Measurements from ENCODE around the gene CDC14B.
A peak's percentile ranks its signal among the peaks of the same experiment; 100 is the strongest.

The CDC14B gene

GRCh38 chr9:96612105-96612965 lies 7.3 kb downstream of the CDC14B start:
- H3K27ac ChIP-seq: peak overlapping the region; percentile 41
- POLR2A ChIA-PET (ENCODE audit: low non-redundant PET): interaction anchor here (0.5 to 0.6 kb wide), 2 partner anchors 10 to 37 kb away, joined by 3 to 13 read pairs; no protein-coding TSS in a partner anchor
- CTCF ChIA-PET: interaction anchor here (0.6 to 1.4 kb wide), 2 partner anchors 9 to 10 kb away, joined by 3 read pairs; no protein-coding TSS in a partner anchor

GRCh38 chr9:96611302-96611701 lies 8.3 kb downstream of the CDC14B start:
- TF ChIP-seq CTCF (conservative IDR thresholded peaks at IDR 0.05; ENCODE audit: low read depth): no peak
- POLR2A ChIA-PET (ENCODE audit: low non-redundant PET): no interaction called here
- DNase-seq (ENCODE audit: low spot score): no peak
- H3K27ac ChIP-seq: no peak overlapping the region
- CTCF ChIA-PET: interaction anchor here (0.6 to 0.9 kb wide), 3 partner anchors 22 to 732 kb away, joined by 3 read pairs; no protein-coding TSS in a partner anchor

More at GRCh38 chr9:96612105-96612965, 7.3 kb downstream of the CDC14B start:
- DNase-seq (ENCODE audit: low spot score): peak; percentile 55
- no peak for TF ChIP-seq CTCF (conservative IDR thresholded peaks at IDR 0.05; ENCODE audit: low read depth)

GRCh38 chr9:96609732-96610131 lies 9.9 kb downstream of the CDC14B start:
- POLR2A ChIA-PET (ENCODE audit: low non-redundant PET): no interaction called here
- CTCF ChIA-PET: interaction anchor here (0.6 kb wide), 1 partner anchor 23 kb away, joined by 5 read pairs; no protein-coding TSS in a partner anchor
- no peak for DNase-seq (ENCODE audit: low spot score)
- H3K27ac ChIP-seq: no peak overlapping the region
- TF ChIP-seq CTCF (conservative IDR thresholded peaks at IDR 0.05; ENCODE audit: low read depth): no peak

GRCh38 chr9:96607971-96608370 lies 11.7 kb downstream of the CDC14B start:
- no peak for TF ChIP-seq CTCF (conservative IDR thresholded peaks at IDR 0.05; ENCODE audit: low read depth)
- ChIA-PET CTCF (interaction anchor here (0.5 kb wide), 1 partner anchor 11 kb away, joined by 3 read pairs; no protein-coding TSS in a partner anchor), POLR2A (ENCODE audit: low non-redundant PET) (no interaction called here)
- DNase-seq (ENCODE audit: low spot score): no peak
- H3K27ac ChIP-seq: no peak overlapping the region

- DNase-seq (ENCODE audit: low spot score): no peak
- no peak overlapping the region for H3K27ac ChIP-seq
- CTCF ChIA-PET: no interaction called here
- POLR2A ChIA-PET (ENCODE audit: low non-redundant PET): no interaction called here
- no peak for TF ChIP-seq CTCF (conservative IDR thresholded peaks at IDR 0.05; ENCODE audit: low read depth)
These were observed 14.3 kb downstream of the CDC14B start for GRCh38 chr9:96605328-96605727.

GRCh38 chr9:96604004-96604319 lies 15.7 kb downstream of the CDC14B start:
- POLR2A ChIA-PET (ENCODE audit: low non-redundant PET): no interaction called here
- no peak overlapping the region for H3K27ac ChIP-seq
- CTCF ChIA-PET: interaction anchor here (0.6 to 1.0 kb wide), 4 partner anchors 9 to 276 kb away, joined by 3 read pairs; no protein-coding TSS in a partner anchor
- DNase-seq (ENCODE audit: low spot score): no peak
- TF ChIP-seq CTCF (conservative IDR thresholded peaks at IDR 0.05; ENCODE audit: low read depth): no peak

Data from RWPE1 (cell line).